AG04450 (cell line): ENCODE data around the gene LGALS14. TPM values are rescaled to one million over a fixed set of nuclear protein-coding genes. Genes with fewer than 3 reads are reported as not detected.

Source experiments
- CTCF ChIA-PET: fragments of 300-600, 350-600 bp; formaldehyde crosslinking; extraction: SDS; loops from one replicate; lab custom pipeline; 2022; ENCODE audit warnings: antibody characterized with exemption, inconsistent platforms; lab: Charles Lee
- POLR2A ChIA-PET: fragments of 350-600 bp; formaldehyde crosslinking; extraction: SDS; loops from one replicate; lab custom pipeline; 2021; ENCODE audit warnings: antibody characterized with exemption, inconsistent platforms; lab: Yijun Ruan, JAX
- DNase-seq: peaks from one replicate; pipeline ENCODE4 v3.0.0-alpha.2; 2011; ENCODE audit warnings: low read depth, low spot score
- H3K27ac ChIP-seq: one replicate; pipeline ENCODE4 v1.5.1; 2012; ENCODE audit warnings: low read depth, low read length, control low read depth
- H3K27me3 ChIP-seq: one replicate; pipeline ENCODE4 v1.6.0; 2012; ENCODE audit warnings: low read length; ENCODE audit not compliant: control insufficient read depth, insufficient read depth
- H3K4me3 ChIP-seq: 2 replicates; pipeline ENCODE4 v1.5.1; 2011; ENCODE audit warnings: mild to moderate bottlenecking, low read depth, low read length, control low read depth
- H3K9me3 ChIP-seq: 2 replicates; pipeline ENCODE4 v1.5.1; 2012; ENCODE audit warnings: low read length; ENCODE audit not compliant: control insufficient read depth, insufficient read depth
- CTCF ChIP-seq: IDR thresholded peaks from 2 replicates; pipeline ENCODE4 v1.5.1; 2011; ENCODE audit warnings: low read depth, low read length, control low read depth, inconsistent platforms
- polyA plus RNA-seq: library from polyadenylated mRNA; depleted of rRNA; stranded (reverse); fragments of >200 nt; gene quantifications from 2 replicates; pipeline ENCODE4 v1.2.3, GENCODE V29; 2011

Gene LGALS14
- polyA plus RNA-seq, 1 experiment = not detected

GRCh38 chr19:39677961-39678889 lies 26.1 kb upstream of the LGALS14 start:
- DNase-seq = no peak
- Histone ChIP-seq H3K4me3 (no peak overlapping the region), H3K27ac (no peak overlapping the region), H3K27me3 (no peaks in the 10 kb centered on the region), H3K9me3 (no peaks in the 10 kb centered on the region)
- no peak for TF ChIP-seq CTCF
- CTCF ChIA-PET = no interaction called here
- POLR2A ChIA-PET = no interaction called here

- DNase-seq = no peak
- Histone ChIP-seq H3K27ac (no peak overlapping the region), H3K9me3 (no peaks in the 10 kb centered on the region), H3K4me3 (no peak overlapping the region), H3K27me3 (no peaks in the 10 kb centered on the region)
- CTCF ChIA-PET = no interaction called here
- POLR2A ChIA-PET = no interaction called here
- no peak for TF ChIP-seq CTCF
Observed at GRCh38 chr19:39679056-39679790, 25.1 kb upstream of the LGALS14 start.

GRCh38 chr19:39679791-39680168 lies 24.5 kb upstream of the LGALS14 start:
- Histone ChIP-seq H3K27ac (no peak overlapping the region), H3K27me3 (no peaks in the 10 kb centered on the region), H3K9me3 (no peaks in the 10 kb centered on the region), H3K4me3 (no peak overlapping the region)
- TF ChIP-seq CTCF = no peak
- CTCF ChIA-PET = no interaction called here
- POLR2A ChIA-PET = no interaction called here
- DNase-seq = no peak

- no peak overlapping the region for H3K27ac ChIP-seq
- H3K4me3 ChIP-seq = no peak overlapping the region
- ChIA-PET CTCF (no interaction called here), POLR2A (no interaction called here)
- H3K9me3 ChIP-seq = no peaks in the 10 kb centered on the region
- H3K27me3 ChIP-seq = no peaks in the 10 kb centered on the region
- no peak for TF ChIP-seq CTCF
- no peak for DNase-seq
Observed at GRCh38 chr19:39680593-39680992, 23.7 kb upstream of the LGALS14 start.

- ChIA-PET CTCF (no interaction called here), POLR2A (no interaction called here)
- no peak overlapping the region for H3K4me3 ChIP-seq
- H3K9me3 ChIP-seq = no peaks in the 10 kb centered on the region
- no peak overlapping the region for H3K27ac ChIP-seq
- no peak for TF ChIP-seq CTCF
- DNase-seq = no peak
- H3K27me3 ChIP-seq = no peaks in the 10 kb centered on the region
Observed at GRCh38 chr19:39681416-39681815, 22.9 kb upstream of the LGALS14 start.
